Stimulated activated memory B cell treated with anti-CD40 and anti-IgM and Interleukin-4, amounts not matched to agents 10 μg/mL and 1 μg/mL and 100 μg/mL, for 72 hours (primary cell): ENCODE measurements around the gene OPCML.

Source experiments
- ATAC-seq: fragments of 150-1000 bp; cut with Tn5 transposase; 2 replicates; pipeline ENCODE4 v1.10.0; 2021
- H3K27ac Mint-ChIP-seq: one replicate; pipeline ENCODE4 v1.8.0; 2022; ENCODE audit warnings: mild to moderate bottlenecking, mixed read lengths
- H3K27me3 Mint-ChIP-seq: one replicate; pipeline ENCODE4 v1.8.0; 2022; ENCODE audit warnings: mixed read lengths
- H3K36me3 Mint-ChIP-seq: one replicate; pipeline ENCODE4 v1.8.0; 2022; ENCODE audit warnings: mixed read lengths
- H3K4me1 Mint-ChIP-seq: one replicate; pipeline ENCODE4 v1.8.0; 2022; ENCODE audit warnings: mixed read lengths
- H3K4me3 Mint-ChIP-seq: one replicate; pipeline ENCODE4 v1.8.0; 2022; ENCODE audit warnings: mild to moderate bottlenecking, moderate library complexity, mixed read lengths
- H3K9me3 Mint-ChIP-seq: one replicate; pipeline ENCODE4 v1.8.0; 2022; ENCODE audit warnings: mixed read lengths

OPCML gene

DNA sequence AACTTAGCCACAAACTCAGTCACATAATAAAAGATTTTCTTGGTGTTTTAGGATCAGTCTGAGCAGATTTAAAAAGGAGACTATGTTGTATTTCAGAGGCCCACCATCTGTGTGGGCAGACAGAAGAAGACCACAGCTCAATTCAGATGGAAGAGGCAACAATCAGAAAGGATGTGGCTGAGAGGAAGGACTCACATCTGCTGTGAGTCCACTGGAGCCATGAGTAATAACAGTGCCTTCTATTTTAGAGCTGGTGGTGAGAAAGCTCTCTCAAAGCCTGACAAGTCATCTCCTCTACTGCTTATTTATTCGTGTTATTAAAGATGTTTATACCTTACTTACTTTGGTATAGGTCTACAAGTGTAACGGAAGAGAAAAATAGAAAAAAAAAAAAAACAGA, 357.2 kb downstream of the OPCML start:
- Mint-ChIP-seq H3K4me3 (no peak overlapping the region), H3K27ac (no peak overlapping the region), H3K9me3 (no peaks in the 10 kb centered on the region), H3K27me3 (no peaks in the 10 kb centered on the region), H3K4me1 (no peaks in the 10 kb centered on the region), H3K36me3 (no peaks in the 10 kb centered on the region)
- ATAC-seq: no peak

DNA sequence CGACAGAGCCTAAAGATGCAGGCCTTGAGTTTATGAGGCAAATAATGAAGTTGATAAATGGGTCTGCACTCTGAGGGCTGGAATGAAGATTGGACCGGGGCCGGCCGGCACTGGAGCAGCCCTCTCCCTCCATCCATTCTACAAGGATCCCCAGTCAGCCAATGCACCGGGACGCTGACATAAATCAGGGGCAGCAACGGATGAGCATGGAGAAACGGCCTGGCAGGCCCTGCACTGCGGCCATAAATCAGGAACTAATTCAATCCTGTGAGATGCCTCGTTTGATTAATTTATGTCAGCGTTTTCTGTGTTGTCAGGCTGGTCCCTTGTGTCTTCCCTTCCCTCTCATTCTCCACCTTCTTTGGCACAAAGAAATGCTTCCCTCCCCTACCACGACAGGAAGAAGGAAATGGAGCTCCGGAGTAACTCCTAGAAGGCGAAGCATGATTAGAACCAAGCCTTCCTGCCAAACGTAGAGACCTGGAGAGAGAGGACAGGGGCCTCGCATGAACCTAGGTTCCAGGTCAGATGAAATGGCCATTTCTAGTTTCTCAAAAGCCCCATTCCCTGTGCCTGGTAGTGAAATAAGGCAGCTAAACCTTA, 358.4 kb downstream of the OPCML start:
- H3K36me3 Mint-ChIP-seq: no peaks in the 10 kb centered on the region
- no peak overlapping the region for H3K27ac Mint-ChIP-seq
- no peak for ATAC-seq
- H3K27me3 Mint-ChIP-seq: no peaks in the 10 kb centered on the region
- H3K9me3 Mint-ChIP-seq: no peaks in the 10 kb centered on the region
- no peak overlapping the region for H3K4me3 Mint-ChIP-seq
- no peaks in the 10 kb centered on the region for H3K4me1 Mint-ChIP-seq

GRCh38 chr11:133172349-133172748, 360.0 kb downstream of the OPCML start:
- H3K9me3 Mint-ChIP-seq: peaks cover 2% of the 10 kb centered on the region
- no peak for ATAC-seq
- no peaks in the 10 kb centered on the region for H3K36me3 Mint-ChIP-seq
- H3K27ac Mint-ChIP-seq: no peak overlapping the region
- H3K27me3 Mint-ChIP-seq: no peaks in the 10 kb centered on the region
- no peak overlapping the region for H3K4me3 Mint-ChIP-seq
- no peaks in the 10 kb centered on the region for H3K4me1 Mint-ChIP-seq

DNA sequence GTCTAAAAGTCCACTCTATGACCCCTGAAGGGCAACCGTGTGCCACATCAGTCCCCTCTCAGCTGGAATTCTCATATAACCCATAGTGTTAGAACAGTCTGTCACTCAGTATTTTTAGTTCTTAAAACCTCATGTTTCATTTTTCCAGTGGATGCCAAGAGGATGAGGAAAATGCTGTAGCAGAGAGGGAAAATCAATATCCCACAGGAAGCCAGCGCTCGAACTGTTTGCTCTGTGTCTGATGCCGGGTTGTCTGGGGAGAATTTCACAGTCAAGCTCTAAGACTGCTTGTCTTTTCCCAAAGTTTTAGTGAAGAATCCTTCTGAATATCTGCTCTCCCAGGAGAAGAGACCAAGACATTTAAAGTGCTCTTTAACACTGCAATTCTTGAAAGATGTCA, 360.9 kb downstream of the OPCML start:
- H3K27me3 Mint-ChIP-seq: no peaks in the 10 kb centered on the region
- no peaks in the 10 kb centered on the region for H3K36me3 Mint-ChIP-seq
- peaks cover 2% of the 10 kb centered on the region for H3K9me3 Mint-ChIP-seq
- H3K4me1 Mint-ChIP-seq: no peaks in the 10 kb centered on the region
- H3K4me3 Mint-ChIP-seq: no peak overlapping the region
- H3K27ac Mint-ChIP-seq: no peak overlapping the region
- no peak for ATAC-seq

DNA sequence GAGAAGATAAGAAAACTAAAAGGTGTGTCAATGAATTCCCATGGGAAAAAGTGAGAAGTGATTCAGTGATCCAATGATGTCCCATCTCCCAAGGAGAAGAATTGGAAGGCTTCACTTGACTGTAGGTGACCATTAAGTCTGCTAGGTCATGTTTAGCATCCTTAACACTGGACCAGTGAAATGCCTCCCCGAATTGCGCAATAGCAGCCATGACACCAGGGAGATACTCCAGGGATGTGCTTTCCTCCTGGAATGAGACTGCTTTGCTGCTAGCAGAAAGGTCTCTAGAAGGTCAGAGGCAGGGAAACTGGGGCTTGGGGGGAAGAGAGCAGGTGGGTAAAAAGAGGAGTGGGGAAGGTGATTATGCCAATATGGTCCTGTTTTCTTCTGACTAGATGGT, 364.3 kb downstream of the OPCML start:
- H3K36me3 Mint-ChIP-seq: no peaks in the 10 kb centered on the region
- H3K4me3 Mint-ChIP-seq: no peak overlapping the region
- H3K4me1 Mint-ChIP-seq: no peaks in the 10 kb centered on the region
- no peak for ATAC-seq
- no peak overlapping the region for H3K27ac Mint-ChIP-seq
- H3K27me3 Mint-ChIP-seq: no peaks in the 10 kb centered on the region
- peaks cover 2% of the 10 kb centered on the region for H3K9me3 Mint-ChIP-seq

DNA sequence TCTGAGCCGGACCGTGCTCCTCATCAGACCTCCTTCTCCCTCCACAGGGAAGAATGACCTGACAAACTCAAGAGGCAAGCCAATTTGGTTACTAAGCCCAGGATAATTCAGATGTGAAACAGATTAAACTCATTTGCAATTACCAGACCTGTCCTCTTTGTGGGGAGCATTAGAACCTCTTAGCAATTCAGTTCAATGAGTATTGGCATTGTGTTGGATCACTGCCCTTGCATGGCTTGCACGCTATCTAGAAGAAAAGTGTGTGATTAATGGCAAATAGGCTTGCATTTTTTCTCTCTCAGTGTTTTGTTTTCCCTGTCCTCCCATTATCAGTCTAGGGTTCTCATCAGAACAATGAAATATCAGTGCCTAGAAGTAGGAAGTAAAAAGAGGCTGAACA, 365.6 kb downstream of the OPCML start:
- Mint-ChIP-seq H3K27ac (no peak overlapping the region), H3K36me3 (no peaks in the 10 kb centered on the region)

DNA sequence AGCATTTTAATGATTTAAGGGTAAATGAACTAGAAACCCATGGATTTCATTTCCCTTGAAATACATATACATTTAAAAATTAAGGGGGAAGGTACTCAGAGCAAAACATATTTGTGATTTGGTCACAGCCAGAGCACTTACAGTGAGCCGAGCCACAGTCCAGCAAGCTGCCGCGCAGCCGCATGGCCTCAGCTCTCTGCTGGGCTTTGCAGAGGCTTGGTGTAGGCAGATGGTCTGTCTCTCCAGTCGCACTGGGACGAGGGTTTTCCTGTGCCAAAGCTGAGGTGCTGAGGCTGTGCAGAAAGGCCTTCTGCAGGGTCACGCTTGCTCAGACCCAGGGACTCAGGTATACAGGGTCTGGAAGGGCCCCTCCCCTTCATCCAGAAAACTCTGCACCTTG, 367.3 kb downstream of the OPCML start:
- no peaks in the 10 kb centered on the region for H3K36me3 Mint-ChIP-seq
- no peak overlapping the region for H3K27ac Mint-ChIP-seq
- no peak for ATAC-seq
- peaks cover 5% of the 10 kb centered on the region for H3K9me3 Mint-ChIP-seq
- H3K27me3 Mint-ChIP-seq: no peaks in the 10 kb centered on the region
- H3K4me1 Mint-ChIP-seq: no peaks in the 10 kb centered on the region
- H3K4me3 Mint-ChIP-seq: no peak overlapping the region

More for the DNA sequence above, 365.6 kb downstream of the OPCML start:
- H3K4me3 Mint-ChIP-seq: no peak overlapping the region
- no peak for ATAC-seq
- no peaks in the 10 kb centered on the region for H3K4me1 Mint-ChIP-seq
- H3K27me3 Mint-ChIP-seq: no peaks in the 10 kb centered on the region
- H3K9me3 Mint-ChIP-seq: peaks cover 5% of the 10 kb centered on the region

DNA sequence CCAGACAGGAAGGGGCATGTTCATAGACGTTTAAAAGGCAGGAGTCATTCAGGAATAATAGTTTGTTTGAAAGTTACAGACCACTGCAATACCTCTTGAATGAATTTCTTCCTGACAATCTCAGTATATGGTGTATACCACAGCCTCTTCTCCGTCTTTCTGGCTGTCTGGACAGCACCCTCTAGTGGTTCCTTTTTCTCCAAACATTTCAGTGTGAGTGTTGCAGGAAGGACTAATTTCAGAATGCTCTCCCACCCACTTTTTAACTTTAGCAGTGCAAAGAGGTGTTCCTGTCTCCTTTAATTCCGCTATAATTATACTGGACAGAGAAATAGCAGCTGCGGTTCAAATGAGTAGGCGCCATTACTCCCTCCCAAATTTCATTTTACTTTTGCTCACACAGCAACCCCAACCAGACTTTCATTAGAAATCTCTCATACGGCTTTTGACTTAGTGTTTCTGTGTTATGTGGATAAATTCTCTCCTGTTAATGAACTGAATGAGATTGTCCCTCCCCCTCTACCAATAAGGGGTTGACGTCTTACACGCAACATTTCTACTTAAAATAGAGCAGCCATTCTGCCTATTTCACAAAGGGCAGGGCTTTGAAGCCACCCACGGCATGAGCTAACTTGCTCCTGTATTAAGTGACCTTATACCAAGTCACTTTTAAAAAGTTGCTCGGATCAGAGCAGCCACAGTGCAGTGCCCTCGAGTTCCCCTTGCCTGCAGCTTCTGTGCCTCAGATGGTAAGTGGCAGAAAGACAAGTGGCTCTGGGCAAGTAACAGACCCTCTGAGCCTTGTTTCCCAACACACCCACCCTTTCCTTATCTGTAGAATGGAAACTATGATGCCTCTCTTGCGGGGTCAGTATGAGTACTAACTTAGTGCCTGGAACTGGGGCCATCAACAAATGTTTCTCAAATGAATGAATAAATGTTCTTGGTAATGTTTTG, 368.6 kb downstream of the OPCML start:
- Mint-ChIP-seq H3K27me3 (no peaks in the 10 kb centered on the region), H3K36me3 (no peaks in the 10 kb centered on the region), H3K27ac (no peak overlapping the region), H3K9me3 (peaks cover 5% of the 10 kb centered on the region), H3K4me1 (no peaks in the 10 kb centered on the region), H3K4me3 (no peak overlapping the region)
- ATAC-seq: no peak

- no peaks in the 10 kb centered on the region for H3K4me1 Mint-ChIP-seq
- H3K9me3 Mint-ChIP-seq: peaks cover 2% of the 10 kb centered on the region
- H3K27me3 Mint-ChIP-seq: no peaks in the 10 kb centered on the region
- H3K27ac Mint-ChIP-seq: no peak overlapping the region
- ATAC-seq: no peak
- no peak overlapping the region for H3K4me3 Mint-ChIP-seq
- no peaks in the 10 kb centered on the region for H3K36me3 Mint-ChIP-seq
These were observed 370.1 kb downstream of the OPCML start for GRCh38 chr11:133162227-133162626.

GRCh38 chr11:133160754-133161153, 371.5 kb downstream of the OPCML start:
- ATAC-seq: no peak
- no peak overlapping the region for H3K4me3 Mint-ChIP-seq
- H3K36me3 Mint-ChIP-seq: no peaks in the 10 kb centered on the region
- no peak overlapping the region for H3K27ac Mint-ChIP-seq
- H3K27me3 Mint-ChIP-seq: no peaks in the 10 kb centered on the region
- no peaks in the 10 kb centered on the region for H3K4me1 Mint-ChIP-seq
- peaks cover 3% of the 10 kb centered on the region for H3K9me3 Mint-ChIP-seq

GRCh38 chr11:133156986-133157745, 375.1 kb downstream of the OPCML start:
- no peaks in the 10 kb centered on the region for H3K27me3 Mint-ChIP-seq
- H3K27ac Mint-ChIP-seq: no peak overlapping the region
- no peaks in the 10 kb centered on the region for H3K36me3 Mint-ChIP-seq
- H3K4me1 Mint-ChIP-seq: no peaks in the 10 kb centered on the region
- ATAC-seq: no peak
- peaks cover 5% of the 10 kb centered on the region for H3K9me3 Mint-ChIP-seq
- no peak overlapping the region for H3K4me3 Mint-ChIP-seq

DNA sequence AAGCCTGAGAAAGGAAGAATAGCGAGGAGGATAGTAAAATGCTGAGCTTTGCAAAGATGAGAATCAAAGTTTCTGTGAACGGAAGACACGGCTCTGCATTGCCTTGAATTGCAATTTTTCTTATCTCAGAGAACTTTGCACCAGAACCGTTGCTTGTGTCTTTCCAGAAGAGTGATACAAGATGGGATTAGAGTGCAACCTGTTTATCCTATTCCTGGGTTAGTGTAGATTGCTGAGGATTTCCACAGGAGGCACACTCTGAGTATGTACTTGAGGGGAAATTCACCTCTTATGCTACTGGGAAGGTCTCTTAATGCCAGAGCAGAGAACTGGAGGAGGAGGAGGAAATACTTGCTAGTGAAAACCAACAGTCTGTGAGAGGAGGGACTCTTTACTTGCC, 377.5 kb downstream of the OPCML start:
- Mint-ChIP-seq H3K36me3 (no peaks in the 10 kb centered on the region), H3K27me3 (no peaks in the 10 kb centered on the region), H3K27ac (no peak overlapping the region), H3K4me1 (no peaks in the 10 kb centered on the region), H3K4me3 (no peak overlapping the region), H3K9me3 (peaks cover 2% of the 10 kb centered on the region)
- ATAC-seq: no peak

DNA sequence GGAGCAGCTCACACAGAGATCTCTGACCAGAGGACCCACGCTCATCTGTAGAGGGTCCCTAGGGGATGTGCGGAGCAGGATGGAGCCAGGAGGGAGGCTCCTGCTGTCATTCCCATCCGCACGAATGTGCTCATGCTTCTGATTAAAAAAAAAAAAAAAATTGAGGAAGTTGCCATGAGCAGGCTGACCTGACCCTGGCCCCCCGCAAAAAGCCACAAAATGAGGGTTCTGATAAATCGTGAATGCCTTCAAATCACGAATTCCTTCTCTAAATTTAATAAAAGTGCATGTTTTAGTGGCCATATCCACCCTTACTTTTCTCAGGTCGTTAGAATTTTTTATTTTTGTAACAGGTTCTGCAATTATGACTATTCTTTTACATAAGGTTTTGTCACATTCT, 378.2 kb downstream of the OPCML start:
- Mint-ChIP-seq H3K9me3 (peaks cover 2% of the 10 kb centered on the region), H3K36me3 (no peaks in the 10 kb centered on the region), H3K27me3 (no peaks in the 10 kb centered on the region), H3K4me3 (no peak overlapping the region), H3K27ac (no peak overlapping the region), H3K4me1 (no peaks in the 10 kb centered on the region)
- ATAC-seq: no peak

DNA sequence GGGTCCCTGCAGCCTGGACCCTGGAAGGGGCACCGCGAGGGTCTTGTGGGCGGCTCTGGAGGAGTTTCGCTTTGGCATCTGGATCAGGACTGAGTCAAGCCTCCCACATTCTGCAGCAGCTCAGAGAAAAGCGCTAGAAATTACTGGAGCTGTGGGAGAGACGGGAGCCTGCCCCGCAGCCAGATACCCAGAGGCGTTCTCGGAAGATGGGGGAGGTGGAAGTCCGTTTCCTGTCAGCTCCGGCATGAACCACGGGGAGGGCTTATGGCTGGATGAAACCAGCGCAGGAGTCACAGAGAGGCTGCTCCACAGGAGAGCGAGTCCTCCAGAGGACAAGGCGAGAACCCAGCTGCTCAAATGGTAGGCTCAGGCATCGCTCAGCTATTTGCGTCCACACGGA, 379.3 kb downstream of the OPCML start:
- Mint-ChIP-seq H3K27me3 (no peaks in the 10 kb centered on the region), H3K27ac (no peak overlapping the region), H3K9me3 (peaks cover 2% of the 10 kb centered on the region), H3K4me1 (no peaks in the 10 kb centered on the region), H3K36me3 (no peaks in the 10 kb centered on the region), H3K4me3 (no peak overlapping the region)
- ATAC-seq: no peak

GRCh38 chr11:133149698-133150097, 382.6 kb downstream of the OPCML start:
- Mint-ChIP-seq H3K4me3 (no peak overlapping the region), H3K4me1 (no peaks in the 10 kb centered on the region), H3K27ac (no peak overlapping the region), H3K9me3 (peaks cover 4% of the 10 kb centered on the region), H3K27me3 (no peaks in the 10 kb centered on the region), H3K36me3 (no peaks in the 10 kb centered on the region)
- no peak for ATAC-seq
